ENCODE results near the gene POLE3.

DNA sequence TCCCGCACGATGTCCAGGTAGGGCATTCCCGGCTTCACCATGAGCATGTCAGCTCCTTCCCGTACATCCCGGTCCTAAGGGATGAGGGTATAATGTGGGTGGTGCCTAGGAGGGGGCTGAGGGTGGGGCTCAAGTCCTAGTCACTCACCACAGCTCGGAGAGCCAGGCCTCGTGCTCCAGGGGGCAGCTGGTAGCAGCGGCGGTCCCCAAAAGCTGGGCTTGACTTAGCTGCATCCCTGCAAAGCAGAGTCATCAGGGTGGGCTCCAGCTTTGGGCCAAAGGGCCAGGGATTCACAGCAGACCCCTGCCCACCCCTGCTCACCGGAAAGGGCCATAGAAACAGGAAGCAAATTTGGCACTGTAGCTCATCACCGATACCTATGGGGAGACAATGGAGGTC lies 21.0 kb downstream of the POLE3 start:
- no peak for TF ChIP-seq ZNF263 (CRISPR knock-in tag; IDR thresholded peaks at IDR 0.05; ENCODE audit: borderline replicate concordance)
- TF ChIP-seq, protein P1, sequence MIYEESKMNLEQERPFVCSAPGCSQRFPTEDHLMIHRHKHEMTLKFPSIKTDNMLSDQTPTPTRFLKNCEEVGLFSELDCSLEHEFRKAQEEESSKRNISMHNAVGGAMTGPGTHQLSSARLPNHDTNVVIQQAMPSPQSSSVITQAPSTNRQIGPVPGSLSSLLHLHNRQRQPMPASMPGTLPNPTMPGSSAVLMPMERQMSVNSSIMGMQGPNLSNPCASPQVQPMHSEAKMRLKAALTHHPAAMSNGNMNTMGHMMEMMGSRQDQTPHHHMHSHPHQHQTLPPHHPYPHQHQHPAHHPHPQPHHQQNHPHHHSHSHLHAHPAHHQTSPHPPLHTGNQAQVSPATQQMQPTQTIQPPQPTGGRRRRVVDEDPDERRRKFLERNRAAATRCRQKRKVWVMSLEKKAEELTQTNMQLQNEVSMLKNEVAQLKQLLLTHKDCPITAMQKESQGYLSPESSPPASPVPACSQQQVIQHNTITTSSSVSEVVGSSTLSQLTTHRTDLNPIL (CRISPR knock-in tag; IDR thresholded peaks at IDR 0.05): no peak
- TF ChIP-seq, protein P2, sequence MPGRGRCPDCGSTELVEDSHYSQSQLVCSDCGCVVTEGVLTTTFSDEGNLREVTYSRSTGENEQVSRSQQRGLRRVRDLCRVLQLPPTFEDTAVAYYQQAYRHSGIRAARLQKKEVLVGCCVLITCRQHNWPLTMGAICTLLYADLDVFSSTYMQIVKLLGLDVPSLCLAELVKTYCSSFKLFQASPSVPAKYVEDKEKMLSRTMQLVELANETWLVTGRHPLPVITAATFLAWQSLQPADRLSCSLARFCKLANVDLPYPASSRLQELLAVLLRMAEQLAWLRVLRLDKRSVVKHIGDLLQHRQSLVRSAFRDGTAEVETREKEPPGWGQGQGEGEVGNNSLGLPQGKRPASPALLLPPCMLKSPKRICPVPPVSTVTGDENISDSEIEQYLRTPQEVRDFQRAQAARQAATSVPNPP (IDR thresholded peaks at IDR 0.05; ENCODE audit: borderline replicate concordance, insufficient read depth, insufficient read length): no peak
- no peak for TF ChIP-seq GTF2F1 (IDR thresholded peaks at IDR 0.05; ENCODE audit: low read depth, low read length)
- TF ChIP-seq, protein P3, sequence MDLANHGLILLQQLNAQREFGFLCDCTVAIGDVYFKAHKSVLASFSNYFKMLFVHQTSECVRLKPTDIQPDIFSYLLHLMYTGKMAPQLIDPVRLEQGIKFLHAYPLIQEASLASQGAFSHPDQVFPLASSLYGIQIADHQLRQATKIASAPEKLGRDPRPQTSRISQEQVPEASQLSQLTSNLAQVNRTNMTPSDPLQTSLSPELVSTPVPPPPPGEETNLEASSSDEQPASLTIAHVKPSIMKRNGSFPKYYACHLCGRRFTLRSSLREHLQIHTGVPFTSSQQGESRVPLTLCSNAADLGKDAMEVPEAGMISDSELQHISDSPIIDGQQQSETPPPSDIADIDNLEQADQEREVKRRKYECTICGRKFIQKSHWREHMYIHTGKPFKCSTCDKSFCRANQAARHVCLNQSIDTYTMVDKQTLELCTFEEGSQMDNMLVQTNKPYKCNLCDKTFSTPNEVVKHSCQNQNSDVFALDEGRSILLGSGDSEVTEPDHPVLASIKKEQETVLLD (IDR thresholded peaks at IDR 0.05): no peak
- no peak for TF ChIP-seq ZNF274 (IDR thresholded peaks at IDR 0.05; ENCODE audit: borderline replicate concordance, low read depth, low read length)
- TF ChIP-seq NFIX (CRISPR knock-in tag; IDR thresholded peaks at IDR 0.05; ENCODE audit: low read depth): no peak
- TF ChIP-seq, protein P4, sequence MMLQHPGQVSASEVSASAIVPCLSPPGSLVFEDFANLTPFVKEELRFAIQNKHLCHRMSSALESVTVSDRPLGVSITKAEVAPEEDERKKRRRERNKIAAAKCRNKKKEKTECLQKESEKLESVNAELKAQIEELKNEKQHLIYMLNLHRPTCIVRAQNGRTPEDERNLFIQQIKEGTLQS (IDR thresholded peaks at IDR 0.05): no peak
- TF ChIP-seq, protein P4 (CRISPR knock-in tag; conservative IDR thresholded peaks at IDR 0.05): no peak
- TF ChIP-seq HNRNPH1 (optimal IDR thresholded peaks at IDR 0.05; ENCODE audit: low read depth, low read length): no peak
- TF ChIP-seq KDM4B (IDR thresholded peaks at IDR 0.05; ENCODE audit: borderline replicate concordance in 2 of 2, low read depth in 1 of 2): no peak
